ENCODE results near the gene RAB7A. TPM values are rescaled to one million over a fixed set of nuclear protein-coding genes. Genes with fewer than 3 reads are reported as not detected.

Gene RAB7A
- total and polyA plus RNA-seq, 2 donors (not counting 1 experiment from before 2014, with no cell fraction given) = 62.7 to 138 TPM

DNA sequence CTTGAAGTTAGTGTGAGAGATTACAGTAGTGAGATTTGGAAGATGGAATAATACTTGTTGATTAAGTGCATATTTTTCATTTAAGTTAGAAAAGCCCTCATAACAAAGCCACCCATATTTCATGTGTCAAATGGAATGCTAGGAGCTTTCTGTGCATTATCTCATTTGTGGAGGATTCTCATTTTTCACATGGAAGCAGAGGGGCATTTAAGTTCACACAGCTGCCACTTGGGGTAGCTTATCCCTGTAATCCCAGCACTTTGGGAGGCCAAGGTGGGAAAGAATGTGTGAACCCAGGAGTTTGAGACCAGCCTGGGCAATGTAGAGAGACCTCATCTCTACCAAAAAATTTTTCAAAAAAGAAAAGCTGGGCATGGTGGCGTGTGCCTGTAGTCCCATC, 55.2 kb downstream of the RAB7A start:
- peaks cover 86% of the 10 kb centered on the region for H3K4me1 Mint-ChIP-seq
- H3K27me3 ChIP-seq (replicated peaks in 1 of 4; ENCODE audit: control extremely low read depth in 1 of 4, control insufficient read depth in 3 of 4, insufficient read depth in 4 of 4, low read length in 3 of 4) = no peaks in the 10 kb centered on the region
- intact Hi-C loops (cut with micrococcal nuclease) = no loop called here
- H2AFZ ChIP-seq (ENCODE audit: insufficient read depth, low read depth, low read length, poor library complexity, severe bottlenecking) = no peak overlapping the region
- H3K9ac ChIP-seq (ENCODE audit: low read length) = no peak overlapping the region
- CTCF ChIA-PET = interaction anchor here (4.7 kb wide), 1 partner anchor 14 kb away, joined by 18 read pairs; no protein-coding TSS in a partner anchor
- H4K20me1 ChIP-seq (ENCODE audit: control insufficient read depth, insufficient read depth, low read length, poor library complexity, severe bottlenecking) = peaks cover 88% of the 10 kb centered on the region
- peaks cover 5 to 7% of the 10 kb centered on the region in 2 experiments for H3K36me3 ChIP-seq (replicated peaks in 1 of 2; ENCODE audit: control extremely low read depth in 1 of 2, control insufficient read depth in 1 of 2, extremely low read depth in 1 of 2, insufficient read depth in 2 of 2, low read length in 1 of 2)
- H3K27ac Mint-ChIP-seq = no peak overlapping the region
- no peaks in the 10 kb centered on the region for H3K27me3 Mint-ChIP-seq
- WGBS (ENCODE audit: insufficient coverage) = 100% methylated on average over 1 of the region's 1 CpG
- no peak overlapping the region for H3K4me3 ChIP-seq (ENCODE audit: control extremely low read depth in 1 of 5, extremely low read depth in 1 of 5, insufficient read depth in 1 of 5, low read depth in 2 of 5, low read length in 4 of 5)
- H3K4me2 ChIP-seq (replicated peaks; ENCODE audit: low read depth, low read length, poor library complexity, severe bottlenecking) = no peak overlapping the region
- H3K4me1 ChIP-seq (ENCODE audit: control insufficient read depth in 2 of 2, insufficient read depth in 2 of 2, low read length in 2 of 2) = peaks cover 29 to 31% of the 10 kb centered on the region in 2 donors
- H3K9me3 ChIP-seq (ENCODE audit: control extremely low read depth in 1 of 3, control insufficient read depth in 2 of 3, insufficient read depth in 1 of 3, low read length in 2 of 3) = peaks cover 0 to 7% (median 0%) of the 10 kb centered on the region in 3 donors
- no peaks in the 10 kb centered on the region for H3K9me3 Mint-ChIP-seq (ENCODE audit: insufficient read depth)
- DNase-seq (no peak), ATAC-seq (ENCODE audit: low read depth) (no peak)
- H3K27ac ChIP-seq (ENCODE audit: low read length in 2 of 2) = no peak overlapping the region
- no peak overlapping the region for H3K4me3 Mint-ChIP-seq
- no peak for TF ChIP-seq EZH2 (IDR thresholded peaks at IDR 0.05; ENCODE audit: borderline replicate concordance, insufficient read depth, low read depth, low read length, poor library complexity, severe bottlenecking)
- TF ChIP-seq, protein P1, sequence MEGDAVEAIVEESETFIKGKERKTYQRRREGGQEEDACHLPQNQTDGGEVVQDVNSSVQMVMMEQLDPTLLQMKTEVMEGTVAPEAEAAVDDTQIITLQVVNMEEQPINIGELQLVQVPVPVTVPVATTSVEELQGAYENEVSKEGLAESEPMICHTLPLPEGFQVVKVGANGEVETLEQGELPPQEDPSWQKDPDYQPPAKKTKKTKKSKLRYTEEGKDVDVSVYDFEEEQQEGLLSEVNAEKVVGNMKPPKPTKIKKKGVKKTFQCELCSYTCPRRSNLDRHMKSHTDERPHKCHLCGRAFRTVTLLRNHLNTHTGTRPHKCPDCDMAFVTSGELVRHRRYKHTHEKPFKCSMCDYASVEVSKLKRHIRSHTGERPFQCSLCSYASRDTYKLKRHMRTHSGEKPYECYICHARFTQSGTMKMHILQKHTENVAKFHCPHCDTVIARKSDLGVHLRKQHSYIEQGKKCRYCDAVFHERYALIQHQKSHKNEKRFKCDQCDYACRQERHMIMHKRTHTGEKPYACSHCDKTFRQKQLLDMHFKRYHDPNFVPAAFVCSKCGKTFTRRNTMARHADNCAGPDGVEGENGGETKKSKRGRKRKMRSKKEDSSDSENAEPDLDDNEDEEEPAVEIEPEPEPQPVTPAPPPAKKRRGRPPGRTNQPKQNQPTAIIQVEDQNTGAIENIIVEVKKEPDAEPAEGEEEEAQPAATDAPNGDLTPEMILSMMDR (IDR thresholded peaks at IDR 0.05) = no peak
- peaks cover 99% of the 10 kb centered on the region for H3K79me2 ChIP-seq (ENCODE audit: control insufficient read depth, insufficient read depth, low read length)
- POLR2A ChIA-PET = no interaction called here

DNA sequence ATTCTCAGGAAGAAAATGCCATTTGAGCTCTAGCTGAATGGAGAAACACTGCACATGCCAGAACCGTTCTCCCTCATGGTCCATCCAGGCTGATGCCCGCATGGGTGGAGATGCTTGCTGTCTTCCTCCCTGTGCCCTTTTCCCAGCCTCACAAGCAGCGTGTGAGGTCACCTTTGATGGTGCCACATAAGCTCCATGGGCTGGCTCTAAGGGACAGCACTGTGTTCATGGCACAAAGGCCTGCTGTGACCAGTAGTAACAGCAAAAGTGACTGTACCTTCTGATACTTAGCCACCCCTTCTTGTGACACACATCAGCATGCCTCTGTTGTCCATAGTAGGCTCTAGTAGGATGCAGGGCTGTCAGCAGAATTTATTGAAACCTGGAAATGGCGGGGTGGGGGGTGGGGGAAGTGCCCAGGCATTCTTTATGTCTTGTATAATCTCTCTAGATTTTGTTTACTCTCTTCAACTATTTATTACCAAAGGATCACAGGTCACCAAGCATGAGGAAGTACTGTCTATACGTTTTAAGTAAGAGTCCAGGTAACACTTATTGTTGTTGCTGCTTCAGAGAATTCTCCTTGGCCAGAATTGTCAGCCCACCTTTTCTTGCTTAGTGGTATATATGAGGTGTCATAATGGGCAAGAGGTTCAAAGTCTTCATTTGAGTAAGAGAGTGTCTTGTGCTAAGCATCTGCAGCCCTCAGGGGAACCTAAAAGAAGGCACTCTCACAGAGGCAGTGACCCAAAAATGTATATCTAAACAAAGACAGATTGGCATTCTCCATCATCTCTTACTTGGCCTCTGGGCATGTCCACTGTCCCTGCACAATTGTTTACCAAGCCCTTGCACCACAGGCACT, 56.5 kb downstream of the RAB7A start:
- Histone ChIP-seq H3K4me3 (ENCODE audit: control extremely low read depth in 1 of 5, extremely low read depth in 1 of 5, insufficient read depth in 1 of 5, low read depth in 2 of 5, low read length in 4 of 5) (no peak overlapping the region), H3K9ac (ENCODE audit: low read length) (no peak overlapping the region), H3K79me2 (ENCODE audit: control insufficient read depth, insufficient read depth, low read length) (peaks cover 99% of the 10 kb centered on the region), H2AFZ (ENCODE audit: insufficient read depth, low read depth, low read length, poor library complexity, severe bottlenecking) (no peak overlapping the region), H4K20me1 (ENCODE audit: control insufficient read depth, insufficient read depth, low read length, poor library complexity, severe bottlenecking) (peaks cover 88% of the 10 kb centered on the region), H3K4me1 (ENCODE audit: control insufficient read depth in 2 of 2, insufficient read depth in 2 of 2, low read length in 2 of 2) (peaks cover 43% of the 10 kb centered on the region in 2 donors), H3K4me2 (replicated peaks; ENCODE audit: low read depth, low read length, poor library complexity, severe bottlenecking) (no peak overlapping the region), H3K27ac (ENCODE audit: low read length in 2 of 2) (peak overlapping the region in 1 of 2 donors; percentile 8), H3K36me3 (replicated peaks in 1 of 2; ENCODE audit: control extremely low read depth in 1 of 2, control insufficient read depth in 1 of 2, extremely low read depth in 1 of 2, insufficient read depth in 2 of 2, low read length in 1 of 2) (peaks cover under 1 to 2% of the 10 kb centered on the region in 2 experiments), H3K27me3 (replicated peaks in 1 of 4; ENCODE audit: control extremely low read depth in 1 of 4, control insufficient read depth in 3 of 4, insufficient read depth in 4 of 4, low read length in 3 of 4) (no peaks in the 10 kb centered on the region), H3K9me3 (ENCODE audit: control extremely low read depth in 1 of 3, control insufficient read depth in 2 of 3, insufficient read depth in 1 of 3, low read length in 2 of 3) (peaks cover 0 to 7% (median 0%) of the 10 kb centered on the region in 3 donors)
- no peaks in the 10 kb centered on the region for H3K9me3 Mint-ChIP-seq (ENCODE audit: insufficient read depth)
- no peak overlapping the region for H3K27ac Mint-ChIP-seq
- no peak overlapping the region for H3K4me3 Mint-ChIP-seq
- peaks cover 88% of the 10 kb centered on the region for H3K4me1 Mint-ChIP-seq
- intact Hi-C loops (cut with micrococcal nuclease) = no loop called here
- H3K27me3 Mint-ChIP-seq = no peaks in the 10 kb centered on the region
- no peak for TF ChIP-seq EZH2 (IDR thresholded peaks at IDR 0.05; ENCODE audit: borderline replicate concordance, insufficient read depth, low read depth, low read length, poor library complexity, severe bottlenecking)
- TF ChIP-seq, protein P1 (IDR thresholded peaks at IDR 0.05) = no peak
- WGBS (ENCODE audit: insufficient coverage) = 100% methylated on average over 3 of the region's 5 CpGs
- ATAC-seq (ENCODE audit: low read depth) = no peak
- no peak for DNase-seq
- POLR2A ChIA-PET = no interaction called here
- CTCF ChIA-PET = interaction anchor here (0.5 to 4.7 kb wide), 3 partner anchors 12 to 70 kb away, joined by 3 to 18 read pairs (median 4); no protein-coding TSS in a partner anchor

Data from B cell (primary cell).